Measurements from ENCODE around the gene ARHGAP26. TPM values are rescaled to one million over a fixed set of nuclear protein-coding genes. Genes with fewer than 3 reads are reported as not detected.

Gene ARHGAP26
- total RNA-seq, 1 experiment from 2014 or later = 79.8 TPM

DNA sequence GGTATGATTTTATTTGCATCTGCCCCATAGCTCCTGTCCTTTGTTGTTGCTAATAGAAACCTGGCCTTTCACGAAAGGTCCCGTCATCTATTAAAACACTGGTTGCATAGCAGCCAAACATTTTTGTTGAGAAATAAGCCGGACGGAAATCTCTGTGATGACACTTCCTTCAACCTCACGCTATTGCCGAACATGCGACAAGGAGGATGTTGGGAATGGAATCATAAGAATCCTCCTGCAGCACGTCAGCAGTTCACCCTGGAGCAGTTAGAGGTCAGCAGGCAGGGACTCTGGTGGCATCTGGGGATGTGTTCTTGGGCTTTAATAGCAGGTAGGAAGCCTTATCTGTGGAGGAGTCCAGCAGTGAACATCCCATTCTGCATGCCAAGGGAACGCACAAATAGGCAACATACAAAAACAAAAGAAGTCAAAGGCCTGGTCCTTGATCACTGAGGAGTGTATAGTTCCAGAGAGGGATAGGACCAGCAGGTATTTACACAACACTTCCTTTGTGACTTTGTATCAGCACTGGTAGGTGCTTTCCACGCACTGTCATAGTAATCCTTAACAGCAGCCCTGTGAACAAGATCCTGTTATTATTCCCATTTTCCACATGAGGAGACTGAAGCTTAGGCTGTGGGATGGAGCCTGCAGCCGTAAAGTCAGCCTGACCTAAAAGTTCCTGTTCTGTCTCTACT, 33.4 kb downstream of the ARHGAP26 start:
- TF ChIP-seq, protein P1, sequence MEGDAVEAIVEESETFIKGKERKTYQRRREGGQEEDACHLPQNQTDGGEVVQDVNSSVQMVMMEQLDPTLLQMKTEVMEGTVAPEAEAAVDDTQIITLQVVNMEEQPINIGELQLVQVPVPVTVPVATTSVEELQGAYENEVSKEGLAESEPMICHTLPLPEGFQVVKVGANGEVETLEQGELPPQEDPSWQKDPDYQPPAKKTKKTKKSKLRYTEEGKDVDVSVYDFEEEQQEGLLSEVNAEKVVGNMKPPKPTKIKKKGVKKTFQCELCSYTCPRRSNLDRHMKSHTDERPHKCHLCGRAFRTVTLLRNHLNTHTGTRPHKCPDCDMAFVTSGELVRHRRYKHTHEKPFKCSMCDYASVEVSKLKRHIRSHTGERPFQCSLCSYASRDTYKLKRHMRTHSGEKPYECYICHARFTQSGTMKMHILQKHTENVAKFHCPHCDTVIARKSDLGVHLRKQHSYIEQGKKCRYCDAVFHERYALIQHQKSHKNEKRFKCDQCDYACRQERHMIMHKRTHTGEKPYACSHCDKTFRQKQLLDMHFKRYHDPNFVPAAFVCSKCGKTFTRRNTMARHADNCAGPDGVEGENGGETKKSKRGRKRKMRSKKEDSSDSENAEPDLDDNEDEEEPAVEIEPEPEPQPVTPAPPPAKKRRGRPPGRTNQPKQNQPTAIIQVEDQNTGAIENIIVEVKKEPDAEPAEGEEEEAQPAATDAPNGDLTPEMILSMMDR (IDR thresholded peaks at IDR 0.05; ENCODE audit: insufficient read depth in 1 of 2, low read depth in 1 of 2, low read length in 1 of 2, severe bottlenecking in 1 of 2, unreplicated experiment in 1 of 2) = no peak
- ChIA-PET CTCF (no interaction called here), POLR2A (no interaction called here)
- Mint-ChIP-seq H3K27ac (ENCODE audit: unreplicated experiment) (no peak overlapping the region), H3K4me1 (ENCODE audit: low read depth, unreplicated experiment) (peaks cover 42% of the 10 kb centered on the region), H3K36me3 (ENCODE audit: insufficient read depth, unreplicated experiment) (peaks cover 5% of the 10 kb centered on the region), H3K27me3 (ENCODE audit: insufficient read depth, unreplicated experiment) (no peaks in the 10 kb centered on the region), H3K4me3 (ENCODE audit: unreplicated experiment) (no peak overlapping the region), H3K9me3 (ENCODE audit: unreplicated experiment) (no peaks in the 10 kb centered on the region)
- Histone ChIP-seq H3K27me3 (replicated peaks; ENCODE audit: control insufficient read depth, insufficient read depth, low read length) (no peaks in the 10 kb centered on the region), H3K36me3 (ENCODE audit: control insufficient read depth, insufficient read depth, low read length) (no peaks in the 10 kb centered on the region), H3K9me3 (no peaks in the 10 kb centered on the region), H3K4me3 (ENCODE audit: low read depth, low read length) (no peak overlapping the region), H3K4me1 (peaks cover 22% of the 10 kb centered on the region)
- intact Hi-C loops (cut with micrococcal nuclease; ENCODE audit: unreplicated experiment) = no loop called here
- BruUV-seq (replicated peaks) = no TSS peak
- DNase-seq = no peak

DNA sequence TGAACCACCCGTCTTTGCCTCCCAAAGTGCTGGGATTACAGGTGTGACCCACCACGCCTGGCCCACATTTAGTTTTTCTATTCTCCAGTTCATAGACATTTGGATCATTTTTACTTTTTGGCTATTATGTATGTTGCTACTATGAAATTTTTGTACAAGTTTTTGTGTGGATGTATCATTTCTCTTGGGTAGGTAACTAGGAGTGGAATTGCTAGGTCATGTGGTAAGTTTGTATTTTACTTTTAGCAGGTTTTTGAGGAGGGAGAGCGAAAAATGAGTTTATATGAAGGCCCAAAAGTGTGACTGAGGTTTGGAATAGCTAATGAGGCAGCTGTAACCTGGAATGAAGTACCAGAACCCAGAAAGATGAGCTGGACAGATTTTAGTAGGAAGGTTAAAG, 35.2 kb downstream of the ARHGAP26 start:
- Mint-ChIP-seq H3K9me3 (ENCODE audit: unreplicated experiment) (no peaks in the 10 kb centered on the region), H3K4me3 (ENCODE audit: unreplicated experiment) (no peak overlapping the region), H3K27me3 (ENCODE audit: insufficient read depth, unreplicated experiment) (no peaks in the 10 kb centered on the region), H3K27ac (ENCODE audit: unreplicated experiment) (no peak overlapping the region), H3K4me1 (ENCODE audit: low read depth, unreplicated experiment) (peaks cover 54% of the 10 kb centered on the region), H3K36me3 (ENCODE audit: insufficient read depth, unreplicated experiment) (peaks cover 5% of the 10 kb centered on the region)
- CTCF ChIA-PET = no interaction called here
- TF ChIP-seq, protein P1 (IDR thresholded peaks at IDR 0.05; ENCODE audit: insufficient read depth in 1 of 2, low read depth in 1 of 2, low read length in 1 of 2, severe bottlenecking in 1 of 2, unreplicated experiment in 1 of 2) = no peak
- no peak for DNase-seq
- Histone ChIP-seq H3K27me3 (replicated peaks; ENCODE audit: control insufficient read depth, insufficient read depth, low read length) (no peaks in the 10 kb centered on the region), H3K9me3 (no peaks in the 10 kb centered on the region), H3K4me3 (ENCODE audit: low read depth, low read length) (no peak overlapping the region), H3K36me3 (ENCODE audit: control insufficient read depth, insufficient read depth, low read length) (no peaks in the 10 kb centered on the region), H3K4me1 (peaks cover 33% of the 10 kb centered on the region)
- intact Hi-C loops (cut with micrococcal nuclease; ENCODE audit: unreplicated experiment) = no loop called here
- no TSS peak for BruUV-seq (replicated peaks)
- POLR2A ChIA-PET = no interaction called here

DNA sequence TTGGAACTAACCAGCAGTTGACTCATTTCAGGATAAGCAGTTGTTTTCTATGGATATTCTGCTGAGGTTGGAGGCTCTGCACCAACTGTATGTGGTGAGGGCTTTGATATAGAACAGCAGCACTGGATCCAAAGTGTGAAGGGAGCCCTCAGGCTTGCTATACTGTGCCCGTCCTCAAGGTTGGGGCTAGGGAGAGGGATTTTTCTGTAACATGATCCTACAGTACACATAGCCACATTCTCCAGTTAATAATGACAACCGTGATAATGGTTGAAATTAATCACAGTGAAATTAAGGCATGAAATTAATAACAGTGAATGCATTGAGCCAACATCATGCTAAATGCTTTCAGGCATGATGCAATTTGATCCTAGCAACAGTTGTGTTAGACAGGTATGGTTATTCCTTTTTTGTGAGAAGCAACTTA, 36.7 kb downstream of the ARHGAP26 start:
- Mint-ChIP-seq H3K4me1 (ENCODE audit: low read depth, unreplicated experiment) (peaks cover 45% of the 10 kb centered on the region), H3K9me3 (ENCODE audit: unreplicated experiment) (no peaks in the 10 kb centered on the region), H3K36me3 (ENCODE audit: insufficient read depth, unreplicated experiment) (peaks cover 5% of the 10 kb centered on the region), H3K4me3 (ENCODE audit: unreplicated experiment) (no peak overlapping the region), H3K27ac (ENCODE audit: unreplicated experiment) (no peak overlapping the region), H3K27me3 (ENCODE audit: insufficient read depth, unreplicated experiment) (no peaks in the 10 kb centered on the region)
- intact Hi-C loops (cut with micrococcal nuclease; ENCODE audit: unreplicated experiment) = loop anchor here (1.0 kb wide), 1 partner anchor 26 kb away; no protein-coding TSS in a partner anchor
- ChIA-PET CTCF (no interaction called here), POLR2A (no interaction called here)
- no peak for DNase-seq
- H3K4me1 ChIP-seq = peaks cover 33% of the 10 kb centered on the region
- no peaks in the 10 kb centered on the region for H3K36me3 ChIP-seq (ENCODE audit: control insufficient read depth, insufficient read depth, low read length)
- H3K27me3 ChIP-seq (replicated peaks; ENCODE audit: control insufficient read depth, insufficient read depth, low read length) = no peaks in the 10 kb centered on the region
- no peaks in the 10 kb centered on the region for H3K9me3 ChIP-seq
- no peak overlapping the region for H3K4me3 ChIP-seq (ENCODE audit: low read depth, low read length)
- no TSS peak for BruUV-seq (replicated peaks)
- TF ChIP-seq, protein P1 (IDR thresholded peaks at IDR 0.05; ENCODE audit: insufficient read depth in 1 of 2, low read depth in 1 of 2, low read length in 1 of 2, severe bottlenecking in 1 of 2, unreplicated experiment in 1 of 2) = no peak
